GM18502 (cell line): ENCODE results near the gene CDK11A.
A peak's percentile ranks its signal among the peaks of the same experiment; 100 is the strongest.
"Not testable (repeated sequence)": the region's sequence is repeated elsewhere in the genome, so short reads cannot be mapped to it uniquely, and the experiment has no call there.

Experiments used
- ATAC-seq: cut with Tn5 transposase; IDR thresholded peaks from one replicate; pipeline ENCODE4 v1.9.1; 2021; ENCODE audit warnings: mild to moderate bottlenecking; ENCODE audit not compliant: unreplicated experiment, poor library complexity

The CDK11A gene

DNA sequence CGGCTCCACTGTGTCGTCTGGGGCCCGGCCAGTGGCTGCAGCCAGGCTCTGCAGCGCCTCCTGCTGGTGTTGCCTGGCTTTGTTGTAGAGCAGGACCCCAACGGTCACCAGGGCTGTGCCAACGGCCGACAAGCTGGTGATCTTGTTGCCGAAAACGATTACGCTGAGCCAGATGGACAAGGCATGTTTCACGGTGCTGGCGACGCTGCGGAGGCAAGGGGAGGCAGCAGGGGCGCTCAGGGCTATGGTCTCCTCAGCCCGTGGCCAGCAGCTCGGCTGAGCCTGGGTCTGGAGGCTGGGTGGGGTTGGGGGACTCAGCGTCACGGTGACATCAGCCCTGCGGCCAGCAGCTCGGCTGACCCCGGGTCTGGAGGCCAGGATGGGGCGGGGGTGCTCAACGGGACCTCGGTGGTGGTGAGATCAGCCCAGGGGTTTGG, 58.3 kb downstream of the CDK11A start:
- ATAC-seq, result no peak

GRCh38 chr1:1664941-1665814, 59.0 kb downstream of the CDK11A start:
- no peak for ATAC-seq

GRCh38 chr1:1664318-1664717, 59.8 kb downstream of the CDK11A start:
- ATAC-seq, result not testable (repeated sequence)

GRCh38 chr1:1662830-1663560, 61.2 kb downstream of the CDK11A start:
- not testable (repeated sequence) for ATAC-seq

- not testable (repeated sequence) for ATAC-seq
These were observed 61.8 kb downstream of the CDK11A start for GRCh38 chr1:1662392-1662791.

- ATAC-seq, result peak; percentile 78
These were observed 65.3 kb downstream of the CDK11A start, which contains the start of gene CDK11B for GRCh38 chr1:1658583-1659549. Gene CDK11B, minus strand, starts transcription at chr1:1659004. Its CDS starts 1,519 bp downstream, at chr1:1657485.
